ENCODE data around the gene RIBC1.
"Not testable (repeated sequence)": the region's sequence is repeated elsewhere in the genome, so short reads cannot be mapped to it uniquely, and the experiment has no call there.

RIBC1 gene

GRCh38 chrX:53435997-53436396 is 13.3 kb downstream of the RIBC1 start:
- DNase-seq (ENCODE audit: low read depth in 2 of 2) = peak in 1 of 2 donors; percentile 40

GRCh38 chrX:53437206-53437605 is 14.5 kb downstream of the RIBC1 start:
- no peak for DNase-seq (ENCODE audit: low read depth in 2 of 2)

- DNase-seq (ENCODE audit: low read depth in 2 of 2) = no peak
These were observed 15.6 kb downstream of the RIBC1 start for GRCh38 chrX:53438174-53438831.

GRCh38 chrX:53438832-53439230 is 16.2 kb downstream of the RIBC1 start:
- DNase-seq (ENCODE audit: low read depth in 2 of 2) = no peak

- no peak for DNase-seq (ENCODE audit: low read depth in 2 of 2)
These were observed 17.4 kb downstream of the RIBC1 start for GRCh38 chrX:53440101-53440500.

GRCh38 chrX:53440621-53441517 is 18.2 kb downstream of the RIBC1 start:
- no peak for DNase-seq (ENCODE audit: low read depth in 2 of 2)

GRCh38 chrX:53441531-53442321 is 19.1 kb downstream of the RIBC1 start:
- DNase-seq (ENCODE audit: low read depth in 2 of 2) = peak; percentile 70 to 74

GRCh38 chrX:53442322-53442631 is 19.6 kb downstream of the RIBC1 start:
- DNase-seq (ENCODE audit: low read depth in 2 of 2) = no peak

GRCh38 chrX:53445977-53446376 is 23.3 kb downstream of the RIBC1 start:
- no peak for DNase-seq (ENCODE audit: low read depth in 2 of 2)

- no peak for DNase-seq (ENCODE audit: low read depth in 2 of 2)
These were observed 24.8 kb downstream of the RIBC1 start for GRCh38 chrX:53447441-53447840.

- no peak for DNase-seq (ENCODE audit: low read depth in 2 of 2)
These were observed 27.0 kb downstream of the RIBC1 start for GRCh38 chrX:53449632-53450031.

- DNase-seq (ENCODE audit: low read depth in 2 of 2) = no peak
These were observed 30.1 kb downstream of the RIBC1 start for GRCh38 chrX:53452812-53453211.

GRCh38 chrX:53456254-53456653 is 33.6 kb downstream of the RIBC1 start:
- no peak for DNase-seq (ENCODE audit: low read depth in 2 of 2)

- DNase-seq (ENCODE audit: low read depth in 2 of 2) = no peak
These were observed 35.4 kb downstream of the RIBC1 start for GRCh38 chrX:53458082-53458481.

- DNase-seq (ENCODE audit: low read depth in 2 of 2) = not testable (repeated sequence)
These were observed 46.0 kb downstream of the RIBC1 start for GRCh38 chrX:53468659-53469058.

GRCh38 chrX:53471346-53471745 is 48.7 kb downstream of the RIBC1 start:
- DNase-seq (ENCODE audit: low read depth in 2 of 2) = no peak

GRCh38 chrX:53474707-53475106 is 52.0 kb downstream of the RIBC1 start:
- DNase-seq (ENCODE audit: low read depth in 2 of 2) = no peak

GRCh38 chrX:53476371-53476770 is 53.7 kb downstream of the RIBC1 start:
- DNase-seq (ENCODE audit: low read depth in 2 of 2) = no peak

- DNase-seq (ENCODE audit: low read depth in 2 of 2) = no peak
These were observed 56.6 kb downstream of the RIBC1 start for GRCh38 chrX:53479301-53479700.

All from stimulated activated CD8-positive, alpha-beta memory T cell treated with anti-CD3 and anti-CD28 coated beads, Interleukin-15, amount 100 ng/mL, for 48 hours (primary cell).